ENCODE measurements around the gene PLXNA3.

DNA sequence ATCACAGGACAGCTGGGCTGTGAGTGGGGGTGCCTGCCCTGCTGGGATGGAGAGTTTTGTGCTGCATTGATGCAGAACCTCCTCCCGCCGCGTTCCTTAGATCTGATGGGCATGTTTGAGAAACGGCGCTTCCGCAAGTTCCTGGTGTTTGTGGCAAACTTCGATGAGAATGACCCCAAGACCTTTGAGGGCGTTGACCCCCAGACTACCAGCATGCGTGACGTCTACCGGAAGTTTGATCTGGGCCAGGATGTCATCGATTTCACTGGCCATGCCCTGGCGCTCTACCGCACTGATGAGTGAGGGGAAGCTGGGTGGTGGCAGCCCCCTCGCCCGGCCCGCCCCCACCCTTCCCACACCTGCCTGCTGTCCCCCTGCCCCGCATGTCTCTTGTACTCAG is 18.2 kb upstream of the PLXNA3 start:
- TF ChIP-seq, protein P1, sequence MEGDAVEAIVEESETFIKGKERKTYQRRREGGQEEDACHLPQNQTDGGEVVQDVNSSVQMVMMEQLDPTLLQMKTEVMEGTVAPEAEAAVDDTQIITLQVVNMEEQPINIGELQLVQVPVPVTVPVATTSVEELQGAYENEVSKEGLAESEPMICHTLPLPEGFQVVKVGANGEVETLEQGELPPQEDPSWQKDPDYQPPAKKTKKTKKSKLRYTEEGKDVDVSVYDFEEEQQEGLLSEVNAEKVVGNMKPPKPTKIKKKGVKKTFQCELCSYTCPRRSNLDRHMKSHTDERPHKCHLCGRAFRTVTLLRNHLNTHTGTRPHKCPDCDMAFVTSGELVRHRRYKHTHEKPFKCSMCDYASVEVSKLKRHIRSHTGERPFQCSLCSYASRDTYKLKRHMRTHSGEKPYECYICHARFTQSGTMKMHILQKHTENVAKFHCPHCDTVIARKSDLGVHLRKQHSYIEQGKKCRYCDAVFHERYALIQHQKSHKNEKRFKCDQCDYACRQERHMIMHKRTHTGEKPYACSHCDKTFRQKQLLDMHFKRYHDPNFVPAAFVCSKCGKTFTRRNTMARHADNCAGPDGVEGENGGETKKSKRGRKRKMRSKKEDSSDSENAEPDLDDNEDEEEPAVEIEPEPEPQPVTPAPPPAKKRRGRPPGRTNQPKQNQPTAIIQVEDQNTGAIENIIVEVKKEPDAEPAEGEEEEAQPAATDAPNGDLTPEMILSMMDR (IDR thresholded peaks at IDR 0.05) = no peak
- TF ChIP-seq, protein P2, sequence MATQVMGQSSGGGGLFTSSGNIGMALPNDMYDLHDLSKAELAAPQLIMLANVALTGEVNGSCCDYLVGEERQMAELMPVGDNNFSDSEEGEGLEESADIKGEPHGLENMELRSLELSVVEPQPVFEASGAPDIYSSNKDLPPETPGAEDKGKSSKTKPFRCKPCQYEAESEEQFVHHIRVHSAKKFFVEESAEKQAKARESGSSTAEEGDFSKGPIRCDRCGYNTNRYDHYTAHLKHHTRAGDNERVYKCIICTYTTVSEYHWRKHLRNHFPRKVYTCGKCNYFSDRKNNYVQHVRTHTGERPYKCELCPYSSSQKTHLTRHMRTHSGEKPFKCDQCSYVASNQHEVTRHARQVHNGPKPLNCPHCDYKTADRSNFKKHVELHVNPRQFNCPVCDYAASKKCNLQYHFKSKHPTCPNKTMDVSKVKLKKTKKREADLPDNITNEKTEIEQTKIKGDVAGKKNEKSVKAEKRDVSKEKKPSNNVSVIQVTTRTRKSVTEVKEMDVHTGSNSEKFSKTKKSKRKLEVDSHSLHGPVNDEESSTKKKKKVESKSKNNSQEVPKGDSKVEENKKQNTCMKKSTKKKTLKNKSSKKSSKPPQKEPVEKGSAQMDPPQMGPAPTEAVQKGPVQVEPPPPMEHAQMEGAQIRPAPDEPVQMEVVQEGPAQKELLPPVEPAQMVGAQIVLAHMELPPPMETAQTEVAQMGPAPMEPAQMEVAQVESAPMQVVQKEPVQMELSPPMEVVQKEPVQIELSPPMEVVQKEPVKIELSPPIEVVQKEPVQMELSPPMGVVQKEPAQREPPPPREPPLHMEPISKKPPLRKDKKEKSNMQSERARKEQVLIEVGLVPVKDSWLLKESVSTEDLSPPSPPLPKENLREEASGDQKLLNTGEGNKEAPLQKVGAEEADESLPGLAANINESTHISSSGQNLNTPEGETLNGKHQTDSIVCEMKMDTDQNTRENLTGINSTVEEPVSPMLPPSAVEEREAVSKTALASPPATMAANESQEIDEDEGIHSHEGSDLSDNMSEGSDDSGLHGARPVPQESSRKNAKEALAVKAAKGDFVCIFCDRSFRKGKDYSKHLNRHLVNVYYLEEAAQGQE (IDR thresholded peaks at IDR 0.05; ENCODE audit: insufficient read depth in 1 of 2, low read depth in 2 of 2, low read length in 1 of 2) = no peak
- TF ChIP-seq POLR2AphosphoS5 (IDR thresholded peaks at IDR 0.05; ENCODE audit: low read depth, low read length) (no peak), SIN3A (IDR thresholded peaks at IDR 0.05; ENCODE audit: borderline replicate concordance, insufficient read depth, low read depth, low read length) (no peak), TCF7L2 (IDR thresholded peaks at IDR 0.05; ENCODE audit: low read depth, low read length) (no peak)

Data from Panc1 (cell line).